ENCODE results near the gene SPIN1. TPM values are rescaled to one million over a fixed set of nuclear protein-coding genes. Genes with fewer than 3 reads are reported as not detected.

Gene SPIN1
- polyA plus RNA-seq, 3 donors, result 11.0 to 14.0 (median 11.3) TPM

DNA sequence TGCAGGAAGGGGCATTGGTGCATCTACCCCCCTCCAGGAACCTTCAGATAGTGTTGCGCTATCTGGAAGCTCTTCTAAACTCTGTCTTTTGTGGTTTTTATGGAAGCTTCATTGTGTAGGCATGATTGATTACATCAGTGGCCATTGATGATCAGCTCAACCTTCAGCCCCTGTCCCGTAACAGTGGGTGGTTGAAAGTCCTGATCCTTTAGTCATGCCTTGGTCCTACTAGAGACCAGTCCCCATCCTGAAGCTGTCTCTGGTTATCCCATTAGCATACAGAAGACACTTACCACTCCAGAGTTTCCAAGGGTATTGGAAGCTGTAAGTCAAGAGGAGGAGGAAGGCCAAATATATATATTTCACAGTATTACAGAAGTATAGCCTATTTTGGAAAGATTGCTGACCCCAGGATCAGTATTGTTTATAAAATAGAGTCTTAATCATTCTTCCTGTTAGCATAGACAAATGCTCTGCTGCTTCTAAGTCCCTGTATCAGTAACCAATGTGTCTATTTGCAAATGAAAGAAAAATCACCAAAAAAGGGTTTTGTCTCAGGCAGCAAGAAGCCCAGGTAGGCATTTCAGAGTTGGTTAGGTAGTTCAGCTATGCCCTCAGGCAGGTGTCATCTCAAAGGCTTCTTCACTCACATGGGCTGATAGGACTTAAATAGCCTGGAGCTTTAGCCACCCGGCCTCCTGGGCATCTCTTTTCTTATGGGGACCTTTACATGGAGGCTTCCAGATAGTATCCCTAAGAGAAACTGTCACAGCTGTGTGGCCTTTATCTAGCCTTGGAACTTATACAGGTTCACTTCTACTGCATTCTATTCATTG lies 41.6 kb downstream of the SPIN1 start:
- peaks cover 0 to 4% (median 0%) of the 10 kb centered on the region in 7 donors for H3K9me3 Mint-ChIP-seq
- TF ChIP-seq, protein P1, sequence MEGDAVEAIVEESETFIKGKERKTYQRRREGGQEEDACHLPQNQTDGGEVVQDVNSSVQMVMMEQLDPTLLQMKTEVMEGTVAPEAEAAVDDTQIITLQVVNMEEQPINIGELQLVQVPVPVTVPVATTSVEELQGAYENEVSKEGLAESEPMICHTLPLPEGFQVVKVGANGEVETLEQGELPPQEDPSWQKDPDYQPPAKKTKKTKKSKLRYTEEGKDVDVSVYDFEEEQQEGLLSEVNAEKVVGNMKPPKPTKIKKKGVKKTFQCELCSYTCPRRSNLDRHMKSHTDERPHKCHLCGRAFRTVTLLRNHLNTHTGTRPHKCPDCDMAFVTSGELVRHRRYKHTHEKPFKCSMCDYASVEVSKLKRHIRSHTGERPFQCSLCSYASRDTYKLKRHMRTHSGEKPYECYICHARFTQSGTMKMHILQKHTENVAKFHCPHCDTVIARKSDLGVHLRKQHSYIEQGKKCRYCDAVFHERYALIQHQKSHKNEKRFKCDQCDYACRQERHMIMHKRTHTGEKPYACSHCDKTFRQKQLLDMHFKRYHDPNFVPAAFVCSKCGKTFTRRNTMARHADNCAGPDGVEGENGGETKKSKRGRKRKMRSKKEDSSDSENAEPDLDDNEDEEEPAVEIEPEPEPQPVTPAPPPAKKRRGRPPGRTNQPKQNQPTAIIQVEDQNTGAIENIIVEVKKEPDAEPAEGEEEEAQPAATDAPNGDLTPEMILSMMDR (IDR thresholded peaks at IDR 0.05), result no peak
- 88% methylated on average over 1 of the region's 3 CpGs for WGBS (ENCODE audit: insufficient coverage)
- H4K20me1 ChIP-seq (ENCODE audit: insufficient read depth, low read length), result peaks cover 10% of the 10 kb centered on the region
- no peak for DNase-seq
- no peak overlapping the region for H3K4me3 Mint-ChIP-seq
- peaks cover 7% of the 10 kb centered on the region for H3K4me1 Mint-ChIP-seq
- no peak overlapping the region for H2AFZ ChIP-seq (ENCODE audit: insufficient read depth, low read depth, low read length, poor library complexity, severe bottlenecking)
- no peaks in the 10 kb centered on the region for H3K9me3 ChIP-seq (replicated peaks in 1 of 2; ENCODE audit: control insufficient read depth in 1 of 2, insufficient read depth in 1 of 2, low read length in 2 of 2)
- peak overlapping the region in 1 of 7 donors; percentile 35 for H3K27ac Mint-ChIP-seq
- no peak overlapping the region for H3K4me3 ChIP-seq (replicated peaks in 1 of 3; ENCODE audit: low read depth in 2 of 3, low read length in 3 of 3)
- H3K27ac ChIP-seq (ENCODE audit: low read depth in 1 of 2, low read length in 2 of 2), result no peak overlapping the region
- no peak overlapping the region for H3K4me2 ChIP-seq (replicated peaks; ENCODE audit: extremely low read depth, low read length, poor library complexity, severe bottlenecking)
- H3K36me3 Mint-ChIP-seq, result peaks cover 31 to 46% of the 10 kb centered on the region in 2 donors
- H3K36me3 ChIP-seq (replicated peaks in 1 of 2; ENCODE audit: control insufficient read depth in 1 of 2, insufficient read depth in 2 of 2, low read length in 2 of 2), result peaks cover 12 to 37% of the 10 kb centered on the region in 2 donors
- no peaks in the 10 kb centered on the region for H3K27me3 Mint-ChIP-seq (ENCODE audit: low read depth in 3 of 3)
- H3K9ac ChIP-seq (ENCODE audit: insufficient read depth, low read length, poor library complexity, severe bottlenecking), result no peak overlapping the region
- intact Hi-C loops (cut with micrococcal nuclease), result no loop called here
- peaks cover 23% of the 10 kb centered on the region for H3K79me2 ChIP-seq (ENCODE audit: insufficient read depth, low read length)
- no peaks in the 10 kb centered on the region for H3K27me3 ChIP-seq (ENCODE audit: control insufficient read depth in 2 of 2, insufficient read depth in 2 of 2, low read length in 2 of 2)
- peaks cover 9 to 11% of the 10 kb centered on the region in 2 donors for H3K4me1 ChIP-seq (ENCODE audit: control insufficient read depth in 1 of 2, insufficient read depth in 2 of 2, low read length in 2 of 2)

DNA sequence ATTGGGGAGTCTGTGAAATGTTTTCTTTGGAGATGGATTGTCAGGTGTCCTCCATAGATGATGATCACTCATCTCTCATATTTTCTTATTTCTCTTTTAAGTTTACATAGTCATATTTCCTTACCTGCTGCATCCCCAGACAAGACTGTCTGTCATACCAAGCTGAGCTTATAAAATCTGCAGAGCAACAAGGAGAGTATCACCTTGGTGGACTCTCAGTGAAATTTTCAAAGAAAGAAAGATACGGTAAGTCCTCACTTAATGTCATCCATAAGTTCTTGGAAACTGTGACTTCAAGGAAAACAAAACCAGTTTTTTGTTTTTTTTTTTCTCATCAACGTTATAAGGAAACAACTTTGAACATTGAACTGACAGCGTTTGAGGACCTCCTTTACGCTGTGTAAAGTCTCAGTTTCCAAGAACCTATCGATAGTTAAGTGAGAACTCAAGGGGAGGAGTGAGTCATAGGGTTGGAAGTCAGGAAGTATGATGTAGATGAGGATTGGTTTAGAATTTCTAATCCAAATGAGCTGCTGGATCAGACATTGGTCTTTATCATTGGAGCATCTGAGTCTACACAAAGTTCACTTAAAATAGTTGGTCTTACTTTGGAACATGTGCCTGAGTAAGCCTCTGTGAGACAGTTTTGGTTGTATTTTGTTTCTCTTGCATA lies 45.5 kb downstream of the SPIN1 start:
- H3K4me1 Mint-ChIP-seq, result no peaks in the 10 kb centered on the region
- H3K27ac Mint-ChIP-seq, result peak overlapping the region in 1 of 7 donors; percentile 26
- no peak overlapping the region for H2AFZ ChIP-seq (ENCODE audit: insufficient read depth, low read depth, low read length, poor library complexity, severe bottlenecking)
- H3K27me3 ChIP-seq (ENCODE audit: control insufficient read depth in 2 of 2, insufficient read depth in 2 of 2, low read length in 2 of 2), result no peaks in the 10 kb centered on the region
- TF ChIP-seq, protein P1 (IDR thresholded peaks at IDR 0.05), result no peak
- no peaks in the 10 kb centered on the region for H3K9me3 ChIP-seq (replicated peaks in 1 of 2; ENCODE audit: control insufficient read depth in 1 of 2, insufficient read depth in 1 of 2, low read length in 2 of 2)
- no peak overlapping the region for H3K4me3 Mint-ChIP-seq
- peaks cover 48 to 66% of the 10 kb centered on the region in 2 donors for H3K36me3 Mint-ChIP-seq
- WGBS (ENCODE audit: insufficient coverage), result 89% methylated on average over 3 of the region's 5 CpGs
- H3K4me1 ChIP-seq (ENCODE audit: control insufficient read depth in 1 of 2, insufficient read depth in 2 of 2, low read length in 2 of 2), result no peaks in the 10 kb centered on the region
- no peak overlapping the region for H3K27ac ChIP-seq (ENCODE audit: low read depth in 1 of 2, low read length in 2 of 2)
- no peak overlapping the region for H3K4me3 ChIP-seq (replicated peaks in 1 of 3; ENCODE audit: low read depth in 2 of 3, low read length in 3 of 3)
- peaks cover 12 to 50% of the 10 kb centered on the region in 2 donors for H3K36me3 ChIP-seq (replicated peaks in 1 of 2; ENCODE audit: control insufficient read depth in 1 of 2, insufficient read depth in 2 of 2, low read length in 2 of 2)
- H3K27me3 Mint-ChIP-seq (ENCODE audit: low read depth in 3 of 3), result no peaks in the 10 kb centered on the region
- no peak for DNase-seq
- peaks cover 0 to 1% (median 0%) of the 10 kb centered on the region in 7 donors for H3K9me3 Mint-ChIP-seq
- peaks cover 7% of the 10 kb centered on the region for H4K20me1 ChIP-seq (ENCODE audit: insufficient read depth, low read length)
- no peak overlapping the region for H3K4me2 ChIP-seq (replicated peaks; ENCODE audit: extremely low read depth, low read length, poor library complexity, severe bottlenecking)
- H3K9ac ChIP-seq (ENCODE audit: insufficient read depth, low read length, poor library complexity, severe bottlenecking), result no peak overlapping the region
- intact Hi-C loops (cut with micrococcal nuclease), result no loop called here
- H3K79me2 ChIP-seq (ENCODE audit: insufficient read depth, low read length), result peaks cover 30% of the 10 kb centered on the region

Data from CD14-positive monocyte (primary cell).